GM19397 (cell line): ENCODE results near the gene BCAP31.
"Not testable (repeated sequence)": the region's sequence is repeated elsewhere in the genome, so short reads cannot be mapped to it uniquely, and the experiment has no call there.

Experiments
- ATAC-seq: cut with Tn5 transposase; IDR thresholded peaks from one replicate; pipeline ENCODE4 v1.9.1; 2021; ENCODE audit warnings: mild to moderate bottlenecking, moderate library complexity; ENCODE audit not compliant: unreplicated experiment

BCAP31 gene

GRCh38 chrX:153684467-153685155, 39.6 kb downstream of the BCAP31 start:
- ATAC-seq = no peak

- not testable (repeated sequence) for ATAC-seq
These were observed 40.7 kb downstream of the BCAP31 start for GRCh38 chrX:153683486-153683885.

GRCh38 chrX:153681175-153681574, 43.0 kb downstream of the BCAP31 start:
- no peak for ATAC-seq

GRCh38 chrX:153674219-153674851, 49.9 kb downstream of the BCAP31 start:
- ATAC-seq = no peak

- ATAC-seq = no peak
These were observed 50.6 kb downstream of the BCAP31 start, which contains the start of gene PNCK for GRCh38 chrX:153673428-153674218. Gene PNCK (minus strand): TSS chrX:153673813. CDS start chrX:153673076, 737 bp downstream.

GRCh38 chrX:153672531-153673427, 51.4 kb downstream of the BCAP31 start:
- ATAC-seq = no peak

GRCh38 chrX:153671589-153672530, 52.3 kb downstream of the BCAP31 start:
- no peak for ATAC-seq

GRCh38 chrX:153670748-153671588, 53.2 kb downstream of the BCAP31 start:
- ATAC-seq = no peak

GRCh38 chrX:153669901-153670731, 54.1 kb downstream of the BCAP31 start:
- no peak for ATAC-seq

GRCh38 chrX:153669174-153669890, 54.9 kb downstream of the BCAP31 start:
- no peak for ATAC-seq

GRCh38 chrX:153668423-153669173, 55.6 kb downstream of the BCAP31 start:
- no peak for ATAC-seq

- no peak for ATAC-seq
These were observed 56.2 kb downstream of the BCAP31 start for GRCh38 chrX:153667956-153668396.

- no peak for ATAC-seq
These were observed 56.8 kb downstream of the BCAP31 start for GRCh38 chrX:153667281-153667955.

- ATAC-seq = no peak
These were observed 58.4 kb downstream of the BCAP31 start for GRCh38 chrX:153665726-153666306.

GRCh38 chrX:153662266-153662665, 61.9 kb downstream of the BCAP31 start:
- no peak for ATAC-seq
